ENCODE data around the gene KCNE2. TPM values are rescaled to one million over a fixed set of nuclear protein-coding genes. Genes with fewer than 3 reads are reported as not detected.
"Not testable (repeated sequence)": the region's sequence is repeated elsewhere in the genome, so short reads cannot be mapped to it uniquely, and the experiment has no call there.

KCNE2 gene
- total RNA-seq, 2 donors from 2014 or later: not detected

- no peak for DNase-seq (ENCODE audit: low spot score)
- ATAC-seq (ENCODE audit: insufficient number of reproducible peaks, low FRiP score, low read depth): no peak
- no peak overlapping the region for H3K4me3 ChIP-seq
- H3K27me3 ChIP-seq (replicated peaks; ENCODE audit: insufficient read depth): no peaks in the 10 kb centered on the region
- no peak for TF ChIP-seq CTCF (IDR thresholded peaks at IDR 0.05)
- no peaks in the 10 kb centered on the region for H3K9me3 ChIP-seq
- H3K4me1 ChIP-seq (ENCODE audit: control insufficient read depth in 1 of 2, low read depth in 2 of 2): no peaks in the 10 kb centered on the region
- no peaks in the 10 kb centered on the region for H3K36me3 ChIP-seq
- no peak overlapping the region for H3K27ac ChIP-seq
Observed at GRCh38 chr21:34364921-34365320, 1.1 kb downstream of the KCNE2 start.

- H3K9me3 ChIP-seq: no peaks in the 10 kb centered on the region
- no peaks in the 10 kb centered on the region for H3K27me3 ChIP-seq (replicated peaks; ENCODE audit: insufficient read depth)
- ATAC-seq (ENCODE audit: insufficient number of reproducible peaks, low FRiP score, low read depth) (no peak), DNase-seq (ENCODE audit: low spot score) (no peak)
- no peaks in the 10 kb centered on the region for H3K4me1 ChIP-seq (ENCODE audit: control insufficient read depth in 1 of 2, low read depth in 2 of 2)
- H3K36me3 ChIP-seq: no peaks in the 10 kb centered on the region
- no peak for TF ChIP-seq CTCF (IDR thresholded peaks at IDR 0.05)
- H3K27ac ChIP-seq: no peak overlapping the region
- no peak overlapping the region for H3K4me3 ChIP-seq
Observed at GRCh38 chr21:34365809-34366208, 2.0 kb downstream of the KCNE2 start.

GRCh38 chr21:34367320-34367935 is 3.6 kb downstream of the KCNE2 start:
- no peaks in the 10 kb centered on the region for H3K9me3 ChIP-seq
- H3K4me1 ChIP-seq (ENCODE audit: control insufficient read depth in 1 of 2, low read depth in 2 of 2): no peaks in the 10 kb centered on the region
- no peak overlapping the region for H3K27ac ChIP-seq
- no peak overlapping the region for H3K4me3 ChIP-seq
- H3K27me3 ChIP-seq (replicated peaks; ENCODE audit: insufficient read depth): no peaks in the 10 kb centered on the region
- peak; percentile 46 for TF ChIP-seq CTCF (IDR thresholded peaks at IDR 0.05)
- no peak for DNase-seq (ENCODE audit: low spot score)
- no peak for ATAC-seq (ENCODE audit: insufficient number of reproducible peaks, low FRiP score, low read depth)
- no peaks in the 10 kb centered on the region for H3K36me3 ChIP-seq

- Histone ChIP-seq H3K36me3 (no peaks in the 10 kb centered on the region), H3K27me3 (replicated peaks; ENCODE audit: insufficient read depth) (no peaks in the 10 kb centered on the region), H3K27ac (no peak overlapping the region), H3K4me1 (ENCODE audit: control insufficient read depth in 1 of 2, low read depth in 2 of 2) (no peaks in the 10 kb centered on the region), H3K9me3 (no peaks in the 10 kb centered on the region), H3K4me3 (no peak overlapping the region)
- ATAC-seq (ENCODE audit: insufficient number of reproducible peaks, low FRiP score, low read depth) (no peak), DNase-seq (ENCODE audit: low spot score) (no peak)
- no peak for TF ChIP-seq CTCF (IDR thresholded peaks at IDR 0.05)
Observed at GRCh38 chr21:34369741-34370140, 5.9 kb downstream of the KCNE2 start.

GRCh38 chr21:34372321-34372720 is 8.5 kb downstream of the KCNE2 start:
- TF ChIP-seq CTCF (IDR thresholded peaks at IDR 0.05): no peak
- no peak for ATAC-seq (ENCODE audit: insufficient number of reproducible peaks, low FRiP score, low read depth)
- H3K27me3 ChIP-seq (replicated peaks; ENCODE audit: insufficient read depth): no peaks in the 10 kb centered on the region
- H3K9me3 ChIP-seq: no peaks in the 10 kb centered on the region
- H3K36me3 ChIP-seq: no peaks in the 10 kb centered on the region
- DNase-seq (ENCODE audit: low spot score): no peak
- no peak overlapping the region for H3K4me3 ChIP-seq
- H3K27ac ChIP-seq: no peak overlapping the region
- no peaks in the 10 kb centered on the region for H3K4me1 ChIP-seq (ENCODE audit: control insufficient read depth in 1 of 2, low read depth in 2 of 2)

GRCh38 chr21:34374462-34374861 is 10.7 kb downstream of the KCNE2 start:
- DNase-seq (ENCODE audit: low spot score); H3K4me3 ChIP-seq; ATAC-seq (ENCODE audit: insufficient number of reproducible peaks, low FRiP score, low read depth); H3K27ac ChIP-seq; H3K27me3 ChIP-seq (replicated peaks; ENCODE audit: insufficient read depth); H3K9me3 ChIP-seq; H3K36me3 ChIP-seq; H3K4me1 ChIP-seq (ENCODE audit: control insufficient read depth in 1 of 2, low read depth in 2 of 2): not testable (repeated sequence)

GRCh38 chr21:34374940-34375618 is 11.3 kb downstream of the KCNE2 start, which contains the start of gene SMIM11:
Gene SMIM11, plus strand, starts transcription at chr21:34375507. Its CDS starts 3,998 bp downstream, at chr21:34379505.
- not testable (repeated sequence) for H3K36me3 ChIP-seq; H3K4me1 ChIP-seq (ENCODE audit: control insufficient read depth in 1 of 2, low read depth in 2 of 2); H3K27ac ChIP-seq; H3K4me3 ChIP-seq; H3K27me3 ChIP-seq (replicated peaks; ENCODE audit: insufficient read depth); H3K9me3 ChIP-seq; DNase-seq (ENCODE audit: low spot score)
- peak; percentile 59 for ATAC-seq (ENCODE audit: insufficient number of reproducible peaks, low FRiP score, low read depth)

- not testable (repeated sequence) for H3K27me3 ChIP-seq (replicated peaks; ENCODE audit: insufficient read depth); ATAC-seq (ENCODE audit: insufficient number of reproducible peaks, low FRiP score, low read depth); H3K4me3 ChIP-seq; H3K27ac ChIP-seq; DNase-seq (ENCODE audit: low spot score); H3K4me1 ChIP-seq (ENCODE audit: control insufficient read depth in 1 of 2, low read depth in 2 of 2); H3K9me3 ChIP-seq; H3K36me3 ChIP-seq
Observed at GRCh38 chr21:34375619-34375972, 11.8 kb downstream of the KCNE2 start.
